Measurements from ENCODE around the gene GFI1B. TPM values are rescaled to one million over a fixed set of nuclear protein-coding genes. Genes with fewer than 3 reads are reported as not detected.

The GFI1B gene
- total and polyA plus RNA-seq, 2 of the 4 experiments (the other 2 are of a cell fraction) = 0.02 TPM; not detected in 1

DNA sequence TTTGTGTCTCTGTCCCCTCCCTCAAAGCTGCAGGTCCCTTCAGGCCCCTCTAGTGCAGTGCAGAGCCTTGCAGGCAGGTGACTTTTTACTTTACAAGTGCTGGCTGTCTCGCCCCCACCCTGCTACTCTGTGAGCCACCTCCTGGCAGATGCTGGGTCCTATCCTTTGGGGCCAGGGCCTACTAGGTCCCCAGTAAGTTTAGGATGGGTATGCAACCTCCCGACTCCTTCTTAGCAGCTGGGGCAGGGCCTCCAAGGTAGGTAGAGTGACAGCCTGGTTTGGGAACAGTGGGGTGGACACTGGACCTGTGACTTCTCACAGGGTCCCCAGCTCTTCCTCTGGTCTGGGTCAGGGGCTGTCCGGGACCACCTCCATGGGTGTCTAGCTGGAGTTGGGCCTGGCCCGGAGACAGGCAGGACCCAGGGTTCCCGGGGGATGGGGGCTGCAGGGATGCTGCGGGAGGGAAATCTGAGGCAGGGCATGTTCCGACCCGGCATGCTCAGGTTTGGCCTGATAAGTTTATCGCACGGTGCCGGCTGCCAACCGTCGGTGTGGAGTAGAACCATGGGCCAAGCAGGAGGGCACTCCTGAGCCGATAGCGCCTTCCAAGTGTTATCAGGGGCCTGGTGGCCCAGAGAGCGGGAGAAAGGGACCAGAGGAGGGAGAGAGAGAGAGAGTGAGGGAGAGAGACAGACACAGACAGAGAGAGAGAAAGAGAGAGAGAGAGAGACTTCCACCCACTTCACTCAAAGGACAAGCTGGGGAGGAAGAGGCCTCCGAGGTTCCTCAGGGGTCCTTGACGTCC, 20.5 kb downstream of the GFI1B start:
- no peak for ATAC-seq (ENCODE audit: low read depth)
- Histone ChIP-seq H4K20me1 (ENCODE audit: insufficient read depth, low read length) (no peaks in the 10 kb centered on the region; the same call in 1 of the 2 replicates), H3K27ac (ENCODE audit: insufficient read depth, low read length) (no peak overlapping the region), H3K4me2 (ENCODE audit: low read depth, low read length) (no peak overlapping the region), H2AFZ (replicated peaks; ENCODE audit: low read length, poor library complexity) (peak overlapping the region; percentile 7), H3K9me3 (ENCODE audit: control insufficient read depth, insufficient read depth, low read length) (no peaks in the 10 kb centered on the region), H4K5ac (ENCODE audit: low read depth, low read length) (no peak overlapping the region), H3K36me3 (ENCODE audit: control insufficient read depth, insufficient read depth, low read length) (no peaks in the 10 kb centered on the region), H3K14ac (replicated peaks; ENCODE audit: low read depth, low read length) (no peak overlapping the region), H4K91ac (ENCODE audit: insufficient read depth, low read depth, low read length) (no peak overlapping the region), H3K4me3 (ENCODE audit: insufficient read depth, low read depth, low read length) (no peak overlapping the region), H3K56ac (ENCODE audit: extremely low read depth, insufficient read depth, low read length) (no peak overlapping the region), H2AK9ac (replicated peaks; ENCODE audit: low read depth, low read length, poor library complexity) (no peak overlapping the region), H3K9ac (ENCODE audit: low read depth, low read length) (no peak overlapping the region), H2BK15ac (ENCODE audit: low read depth, low read length) (no peak overlapping the region), H3K27me3 (ENCODE audit: control insufficient read depth, insufficient read depth, low read length) (peaks cover 63% of the 10 kb centered on the region), H3K4ac (ENCODE audit: low read depth, low read length) (no peak overlapping the region), H3K79me1 (ENCODE audit: low read depth in 1 of 2, low read length in 2 of 2) (no peaks in the 10 kb centered on the region), H2AK5ac (ENCODE audit: low read depth, low read length) (no peak overlapping the region), H2BK5ac (ENCODE audit: low read depth, low read length, poor library complexity, severe bottlenecking) (no peak overlapping the region), H2BK20ac (ENCODE audit: low read depth, low read length) (no peak overlapping the region), H4K8ac (ENCODE audit: low read depth in 2 of 2, low read length in 2 of 2) (no peak overlapping the region), H3K4me1 (ENCODE audit: control insufficient read depth, insufficient read depth, low read length) (no peaks in the 10 kb centered on the region), H3K9me1 (ENCODE audit: insufficient read depth, low read length) (no peaks in the 10 kb centered on the region), H3K23ac (ENCODE audit: low read depth, low read length) (no peak overlapping the region), H2BK120ac (ENCODE audit: low read depth, low read length) (no peak overlapping the region), H3K18ac (ENCODE audit: low read depth, low read length) (no peak overlapping the region)
- intact Hi-C loops (cut with micrococcal nuclease) (no loop called here), dilution Hi-C loops (cut with HindIII; ENCODE audit: low sequenced_read_pairs, unreplicated experiment) (no loop called here), in situ Hi-C loops (cut with MboI; ENCODE audit: low sequenced_read_pairs) (no loop called here)
- ChIA-PET POLR2A (ENCODE audit: unreplicated experiment) (no interaction called here), CTCF (interaction anchor here (0.6 kb wide), 1 partner anchor 76 kb away, joined by 7 read pairs; no protein-coding TSS in a partner anchor)
- TF ChIP-seq POLR2A (IDR thresholded peaks at IDR 0.05; ENCODE audit: low read depth, low read length) = no peak
- TF ChIP-seq ELK1 (IDR thresholded peaks at IDR 0.05; ENCODE audit: borderline replicate concordance, low read depth, low read length) = no peak
- TF ChIP-seq RCOR1 (IDR thresholded peaks at IDR 0.05; ENCODE audit: insufficient replicate concordance, low read length) = no peak
- TF ChIP-seq NFE2L2 (IDR thresholded peaks at IDR 0.05; ENCODE audit: low read depth, low read length) = no peak
- no peak for TF ChIP-seq SMC3 (IDR thresholded peaks at IDR 0.05; ENCODE audit: low read depth, low read length)
- TF ChIP-seq MAZ (IDR thresholded peaks at IDR 0.05; ENCODE audit: borderline replicate concordance, low read depth, low read length) = no peak
- no peak for TF ChIP-seq MXI1 (IDR thresholded peaks at IDR 0.05; ENCODE audit: borderline replicate concordance, low read depth, low read length)
- no peak for TF ChIP-seq RAD21 (IDR thresholded peaks at IDR 0.05; ENCODE audit: low read length)
- TF ChIP-seq CEBPB (IDR thresholded peaks at IDR 0.05; ENCODE audit: low read depth, low read length) = no peak
- no peak for TF ChIP-seq BHLHE40 (IDR thresholded peaks at IDR 0.05; ENCODE audit: low read depth, low read length)
- no peak for TF ChIP-seq CHD1 (IDR thresholded peaks at IDR 0.05; ENCODE audit: low read depth, low read length)
- TF ChIP-seq RFX5 (IDR thresholded peaks at IDR 0.05; ENCODE audit: low read depth, low read length) = no peak
- WGBS, 2 experiments (ENCODE audit: extremely low coverage in 2 of 2, insufficient read length in 1 of 2) = 65% methylated on average over 8 of the region's 18 CpGs; no CpG with 5 or more reads in 1 of the 2 experiments
- BruUV-seq (replicated peaks) = no TSS peak
- no peak for DNase-seq

Measured in IMR-90 (cell line).